SKM-1 treated with dmso at 0.1 percent for 144 hours (cell line): Measurements from ENCODE around the gene MYOM1.

Source experiments
- DNase-seq: peaks from one replicate; lab custom pipeline; 2025; ENCODE audit not compliant: unreplicated experiment; lab: John Stamatoyannopoulos, UW

Gene MYOM1

DNA sequence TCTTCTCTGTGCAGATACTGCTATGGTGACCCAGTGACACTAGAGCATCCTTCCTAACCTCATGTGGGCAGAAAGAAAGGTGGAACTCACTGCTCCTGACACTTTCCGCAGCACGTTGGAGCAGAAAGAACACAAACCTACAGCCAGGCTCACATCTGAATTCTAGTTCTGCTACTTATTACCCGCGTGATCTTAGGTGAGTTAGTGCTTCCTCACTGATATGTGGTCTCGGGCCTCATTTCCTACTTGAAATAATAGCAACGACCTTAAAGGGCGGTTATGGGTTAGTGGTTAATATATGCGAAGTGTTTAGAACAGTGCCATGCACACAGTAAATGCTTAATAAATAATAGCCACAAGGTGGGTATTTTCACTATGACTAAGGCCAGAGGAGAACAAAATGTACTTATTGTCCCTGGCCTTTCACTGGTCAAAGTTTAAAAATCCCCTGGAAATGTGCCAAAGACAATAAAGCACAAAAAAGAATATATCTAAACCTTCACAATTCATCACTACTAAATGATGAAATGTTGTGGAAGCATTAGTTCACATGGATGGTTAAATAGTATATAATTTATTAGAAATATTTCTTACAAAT lies 66.6 kb downstream of the MYOM1 start:
- no peak for DNase-seq

DNA sequence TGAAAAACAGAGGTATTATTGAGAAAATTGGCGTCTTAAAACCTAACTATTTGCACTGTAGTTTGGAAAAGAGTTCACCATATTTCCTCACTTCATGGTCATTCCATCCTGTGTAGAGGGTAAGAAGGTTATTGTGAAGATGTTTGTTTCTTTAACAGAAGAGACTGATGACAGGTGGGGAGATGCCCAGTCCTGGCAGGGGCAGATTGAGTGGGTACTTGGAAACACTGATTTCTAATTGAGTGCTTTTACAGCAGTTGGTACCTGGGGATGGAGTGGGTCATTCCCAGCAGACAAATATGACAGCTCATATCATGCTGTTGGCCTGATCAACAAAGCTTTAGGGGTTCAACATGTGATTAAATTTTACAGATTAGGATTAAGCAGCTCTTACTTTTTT lies 67.5 kb downstream of the MYOM1 start:
- DNase-seq = no peak

DNA sequence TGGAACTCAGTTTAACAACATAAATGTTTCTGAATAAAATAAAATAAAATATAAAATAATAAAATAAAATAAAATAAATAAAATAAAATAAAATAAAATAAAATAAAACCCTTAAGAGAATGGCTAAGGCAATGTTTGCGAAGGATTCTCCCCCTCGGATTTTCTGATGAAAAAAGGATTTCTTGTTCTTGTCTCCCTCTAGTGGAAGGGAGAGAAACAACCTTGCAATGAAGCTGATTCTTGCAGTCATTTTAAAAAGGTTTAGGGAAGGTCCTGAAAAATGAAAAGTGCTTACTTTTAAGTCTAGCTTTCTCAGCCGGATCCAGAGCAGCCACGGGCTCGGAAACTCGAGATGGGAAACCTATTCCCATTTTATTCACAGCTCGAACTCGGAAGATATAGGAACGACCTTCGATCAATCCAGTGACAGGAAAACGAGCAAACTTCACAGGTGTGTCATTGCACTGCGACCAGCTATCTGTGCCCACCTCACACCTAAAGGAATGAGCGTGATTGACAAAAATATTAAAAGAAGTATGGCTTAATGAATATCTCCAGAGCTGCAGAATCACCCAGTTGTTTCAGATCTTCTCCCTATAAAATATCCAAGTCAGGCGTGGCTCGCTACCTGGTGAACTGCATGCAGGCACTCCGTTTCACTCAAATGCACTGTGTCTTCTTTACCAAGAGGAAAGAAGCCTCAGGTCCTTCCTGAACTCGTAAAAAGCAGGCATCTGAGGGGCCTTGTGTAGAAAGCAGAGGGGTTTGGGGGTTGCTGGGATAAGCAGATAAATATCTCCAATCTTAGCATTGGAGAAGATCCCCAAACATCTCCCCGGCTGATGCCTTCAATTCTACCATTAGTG lies 68.1 kb downstream of the MYOM1 start:
- peak; percentile 67 for DNase-seq

DNA sequence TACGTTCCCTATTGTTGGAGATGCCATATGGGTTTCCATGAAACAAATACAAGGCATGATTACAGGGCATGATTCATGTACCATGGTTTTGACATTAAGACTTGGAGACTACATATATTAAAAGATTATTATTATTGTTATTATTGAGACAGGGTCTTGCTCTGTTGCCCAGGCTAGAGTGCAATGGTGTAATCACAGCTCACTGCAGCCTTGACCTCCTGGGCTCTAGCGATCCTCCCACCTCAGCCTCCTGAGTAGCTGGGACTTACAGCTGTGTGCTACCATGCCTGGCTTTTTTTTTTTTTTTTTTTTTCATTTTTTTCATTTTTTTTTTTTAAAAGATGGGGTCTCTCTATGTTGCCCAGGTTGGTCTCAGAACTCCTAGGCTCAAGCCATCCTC lies 69.1 kb downstream of the MYOM1 start:
- DNase-seq = no peak

DNA sequence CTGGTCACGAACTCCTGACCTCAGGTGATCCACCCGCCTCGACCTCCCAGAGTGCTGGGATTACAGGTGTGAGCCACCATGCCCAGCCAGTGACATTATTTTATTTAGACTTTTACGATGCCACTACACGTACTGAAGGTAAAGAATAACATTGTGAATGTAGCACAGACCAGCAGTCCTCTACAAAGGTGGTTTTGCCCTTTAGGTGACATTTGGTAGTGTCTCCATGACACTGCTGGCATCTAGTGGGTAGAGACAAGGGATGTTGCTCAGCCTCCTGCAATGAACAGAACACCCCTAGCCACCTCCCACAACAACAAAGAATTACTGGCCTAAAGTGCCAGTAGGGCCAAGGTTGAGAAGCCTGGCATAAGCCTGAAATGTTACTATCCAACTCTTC lies 69.5 kb downstream of the MYOM1 start:
- DNase-seq = no peak

DNA sequence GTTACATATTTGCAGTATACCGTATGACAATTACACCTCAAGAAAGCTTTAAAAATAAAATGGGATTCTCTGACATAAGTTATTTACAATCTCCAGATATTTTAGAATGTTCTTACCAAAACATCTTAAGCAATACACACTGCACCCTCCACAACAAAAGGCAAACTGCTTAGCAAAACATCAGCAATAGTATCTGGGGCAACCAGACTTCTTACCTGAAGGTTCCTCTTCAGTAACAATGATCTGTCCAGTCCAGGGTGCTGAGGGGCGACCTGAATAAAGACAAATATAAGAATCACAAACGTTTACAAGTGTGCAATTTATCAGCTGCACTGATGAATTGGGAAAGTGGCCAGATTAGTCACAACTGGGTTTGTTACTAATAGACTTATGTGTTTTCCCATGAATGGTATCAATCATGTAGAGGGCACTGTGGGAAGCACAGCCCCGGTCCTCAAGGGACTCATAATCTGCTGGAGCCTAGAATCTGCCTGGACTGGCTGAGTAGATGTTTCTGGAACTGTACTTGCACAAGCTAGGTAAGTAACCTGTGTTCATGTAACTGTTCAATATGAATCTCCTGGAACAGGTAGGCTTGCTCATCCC lies 70.7 kb downstream of the MYOM1 start:
- no peak for DNase-seq

DNA sequence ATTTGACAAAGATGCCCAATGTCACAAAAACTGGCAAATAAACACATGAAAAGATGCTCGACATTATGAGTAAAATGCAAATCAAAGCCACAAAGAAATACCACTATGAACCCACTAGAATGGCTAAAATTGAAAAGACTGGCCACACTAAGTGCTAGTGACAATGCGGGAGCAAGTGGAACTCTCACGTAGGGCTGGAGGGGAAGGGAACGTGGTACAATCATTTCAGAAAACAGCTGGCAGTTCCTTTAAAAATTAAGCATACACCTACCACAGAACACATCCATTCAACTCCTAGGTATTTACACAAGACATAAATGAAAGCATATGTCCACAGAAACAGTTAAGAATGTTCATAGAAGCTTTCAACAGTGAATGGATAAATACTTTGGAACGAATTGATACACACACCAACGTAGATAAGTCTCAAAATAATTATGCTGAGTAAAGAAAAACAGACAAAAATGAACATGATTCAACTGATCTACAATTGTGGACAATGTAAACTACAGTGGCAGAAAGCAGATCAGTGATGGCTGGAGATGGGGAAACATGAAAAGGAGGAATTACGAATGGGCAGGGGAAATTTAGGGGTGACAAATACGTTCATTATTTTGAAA lies 71.7 kb downstream of the MYOM1 start:
- no peak for DNase-seq

DNA sequence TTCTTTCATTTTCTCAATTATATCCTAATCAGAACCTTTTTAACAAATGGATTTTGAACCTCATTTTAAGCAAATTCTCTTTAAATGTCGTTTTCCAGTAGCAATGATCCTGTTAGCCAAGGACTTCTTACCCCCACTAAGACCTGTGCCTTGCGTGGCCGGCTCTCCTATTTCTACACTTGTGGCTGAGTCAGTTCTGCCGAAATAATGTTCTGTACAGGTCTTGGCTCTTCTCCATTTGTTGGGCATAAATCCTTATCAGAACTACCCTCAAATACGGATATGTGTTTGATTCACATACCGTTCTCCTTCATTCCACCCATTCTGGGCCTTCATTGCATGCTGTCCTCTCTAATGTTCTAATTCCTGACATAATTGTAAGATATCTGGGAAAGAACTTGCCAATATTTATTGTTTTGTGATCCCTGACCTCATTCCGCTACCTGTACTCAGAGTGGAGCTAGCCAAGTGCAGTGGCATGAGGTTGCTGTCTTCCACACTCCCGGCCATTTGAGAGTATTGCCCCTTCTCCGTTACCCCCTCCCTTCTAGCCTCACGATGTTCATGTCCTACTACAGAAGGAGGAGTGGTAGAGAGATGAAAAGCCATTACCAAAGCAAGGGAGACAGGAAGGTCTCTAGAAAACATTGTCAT lies 78.7 kb downstream of the MYOM1 start:
- no peak for DNase-seq

DNA sequence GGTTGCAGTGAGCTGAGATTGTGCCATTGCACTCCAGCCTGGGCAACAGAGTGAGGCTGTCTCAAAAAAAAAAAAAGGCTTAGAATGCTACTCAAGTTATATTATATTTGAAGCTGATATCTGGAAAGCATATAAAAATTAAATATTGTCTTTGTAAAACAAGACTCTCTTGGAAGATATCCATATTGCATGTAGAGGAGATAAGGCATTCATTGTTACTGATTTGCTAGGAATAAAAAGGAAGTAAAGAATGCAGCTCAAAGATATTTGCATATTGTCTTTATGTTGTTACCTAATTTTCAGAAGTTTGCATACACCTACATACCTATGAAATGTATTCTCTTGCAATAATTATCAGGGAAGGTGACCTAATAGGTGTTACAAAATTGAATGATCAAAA lies 79.4 kb downstream of the MYOM1 start:
- DNase-seq = no peak

DNA sequence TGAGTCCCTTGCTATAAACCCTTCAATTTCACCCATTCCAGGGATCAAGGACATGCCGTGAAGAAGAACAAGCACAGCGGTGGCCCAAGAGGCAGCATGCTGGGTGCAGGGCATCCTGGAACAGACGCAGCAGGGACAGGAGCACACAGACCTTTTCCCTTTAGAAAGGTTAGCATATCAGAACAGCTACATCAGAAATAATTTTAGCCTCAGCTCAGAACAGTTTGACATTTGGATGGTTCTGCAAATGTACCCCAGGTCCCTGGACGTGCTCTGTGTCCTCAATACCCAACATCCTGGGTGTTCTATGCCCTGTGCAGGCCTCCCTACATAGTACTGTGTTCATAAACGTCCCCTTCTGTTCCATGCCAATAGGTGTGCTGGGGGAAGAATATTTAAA lies 80.4 kb downstream of the MYOM1 start:
- DNase-seq = no peak

DNA sequence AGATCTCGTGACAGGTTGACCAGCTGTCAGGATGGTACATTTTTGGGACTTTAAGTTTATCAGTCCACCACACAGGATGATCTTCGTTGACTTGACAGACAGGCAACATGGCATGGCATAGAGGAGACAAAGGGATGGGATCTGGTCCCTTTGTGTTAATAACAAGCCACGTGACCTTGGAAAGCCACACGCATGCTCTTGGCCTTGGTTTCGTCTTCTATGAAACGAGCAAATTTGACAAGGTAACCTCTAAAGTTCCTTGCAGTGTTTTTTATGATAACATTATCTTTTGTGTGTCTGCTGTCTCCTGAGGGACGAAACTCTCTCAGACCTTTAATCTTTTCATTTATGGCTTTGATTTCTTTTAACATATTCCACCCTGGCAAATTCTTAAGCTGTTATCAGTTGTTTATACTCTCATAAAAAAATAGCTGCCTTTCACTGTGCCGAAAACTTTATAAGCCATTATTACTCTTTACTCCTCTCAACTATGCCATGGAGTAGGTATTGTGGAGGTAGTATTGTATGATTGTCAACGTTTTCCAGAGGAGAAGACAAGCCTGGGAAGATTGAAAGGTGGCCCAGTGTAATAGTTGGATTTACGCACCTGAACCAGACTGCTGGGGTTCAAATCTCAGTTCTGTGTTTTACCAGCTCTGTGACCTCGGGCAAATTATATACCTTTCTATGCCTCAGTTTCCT lies 81.3 kb downstream of the MYOM1 start:
- DNase-seq = no peak

DNA sequence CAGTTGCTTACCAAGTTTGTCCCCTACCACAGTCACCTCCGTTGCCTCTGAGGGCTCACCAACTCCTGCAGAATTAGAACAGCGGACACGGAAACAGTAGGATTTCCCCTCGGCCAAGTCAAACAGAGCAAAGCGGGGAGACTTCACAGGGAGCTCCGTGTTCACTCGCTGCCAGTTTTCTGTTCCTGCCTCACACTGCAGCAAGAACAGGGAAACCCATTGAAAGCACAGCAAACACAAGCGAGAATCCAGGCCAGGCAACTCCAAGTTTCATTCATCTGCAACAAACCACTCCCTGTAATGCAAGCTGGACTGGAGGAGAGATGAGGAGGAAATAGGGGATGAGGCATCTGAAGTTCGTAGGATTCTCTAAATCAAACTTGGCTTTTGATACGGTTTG lies 84.2 kb downstream of the MYOM1 start:
- DNase-seq = no peak

DNA sequence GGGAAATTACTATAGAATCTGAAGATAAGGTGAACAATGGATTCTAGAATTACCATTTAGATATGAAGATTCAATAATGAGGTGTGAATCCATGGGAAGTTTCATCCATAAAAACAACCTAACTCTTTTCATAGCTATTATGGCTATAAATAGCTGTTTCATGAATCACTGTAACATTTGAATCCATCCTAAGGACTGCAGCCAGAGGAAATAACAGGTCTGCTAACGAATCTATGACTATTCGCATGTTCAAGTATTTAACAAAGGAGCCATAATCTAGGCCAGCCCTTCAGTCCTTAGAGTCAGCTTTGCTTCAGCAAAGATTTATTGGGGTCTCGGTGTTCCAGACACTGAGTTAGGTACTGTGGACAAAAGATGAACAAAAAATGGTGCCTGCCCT lies 87.1 kb downstream of the MYOM1 start:
- DNase-seq = no peak

DNA sequence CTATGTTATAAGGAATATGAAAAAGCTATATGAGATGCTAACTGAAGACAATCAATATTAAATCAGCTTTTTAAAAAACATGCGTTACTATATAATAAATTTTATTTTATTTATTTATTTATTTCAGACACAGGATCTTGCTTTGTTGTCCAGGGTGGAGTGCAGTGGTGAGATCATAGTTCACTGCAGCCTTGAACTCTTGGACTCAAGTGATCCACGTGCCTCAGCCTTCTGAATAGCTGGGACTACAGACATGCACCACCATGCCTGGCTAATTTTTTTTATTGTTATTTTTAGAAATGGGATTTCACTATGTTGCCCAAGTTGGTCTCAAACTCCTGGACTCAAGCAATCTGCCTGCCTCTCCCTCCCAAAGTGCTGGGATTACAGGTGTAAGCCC lies 89.4 kb downstream of the MYOM1 start:
- no peak for DNase-seq

DNA sequence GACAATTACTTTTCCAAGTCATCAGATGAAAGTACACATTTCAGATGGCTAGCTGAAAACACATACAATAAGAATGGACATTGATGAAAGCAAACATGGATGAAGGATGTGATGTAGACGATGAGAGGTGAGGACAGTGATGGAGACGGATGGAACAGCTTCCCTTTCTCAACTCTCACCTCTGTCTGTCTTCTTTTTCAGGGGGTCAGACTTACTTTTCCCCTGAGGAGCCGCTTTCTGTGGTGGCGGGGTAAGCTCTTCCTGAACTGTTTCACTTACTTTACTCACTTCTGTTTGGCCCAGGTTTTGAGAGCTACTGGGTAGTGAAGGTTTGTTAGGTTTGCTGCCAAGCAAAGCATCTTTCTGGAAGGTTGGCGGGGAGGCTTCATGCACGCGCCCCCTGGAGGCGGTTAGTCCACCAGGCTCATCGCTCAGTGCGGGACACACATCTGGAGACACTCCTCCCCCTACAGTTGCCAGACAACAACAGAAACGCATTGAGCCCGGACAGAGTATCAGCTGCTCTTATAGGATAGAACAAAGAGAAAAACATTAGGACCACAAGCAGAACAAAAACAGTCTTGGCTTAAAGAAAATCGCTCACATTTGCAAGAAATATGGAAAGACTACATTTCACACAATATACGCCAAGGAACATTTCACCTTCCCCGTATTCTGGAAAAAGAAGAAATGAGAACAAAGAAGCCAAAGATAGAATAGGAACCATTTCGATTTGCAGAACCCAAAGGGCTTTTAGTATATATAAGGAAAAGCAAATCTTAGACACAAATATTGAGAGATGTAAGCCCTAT lies 90.5 kb downstream of the MYOM1 start:
- DNase-seq = peak; percentile 84

DNA sequence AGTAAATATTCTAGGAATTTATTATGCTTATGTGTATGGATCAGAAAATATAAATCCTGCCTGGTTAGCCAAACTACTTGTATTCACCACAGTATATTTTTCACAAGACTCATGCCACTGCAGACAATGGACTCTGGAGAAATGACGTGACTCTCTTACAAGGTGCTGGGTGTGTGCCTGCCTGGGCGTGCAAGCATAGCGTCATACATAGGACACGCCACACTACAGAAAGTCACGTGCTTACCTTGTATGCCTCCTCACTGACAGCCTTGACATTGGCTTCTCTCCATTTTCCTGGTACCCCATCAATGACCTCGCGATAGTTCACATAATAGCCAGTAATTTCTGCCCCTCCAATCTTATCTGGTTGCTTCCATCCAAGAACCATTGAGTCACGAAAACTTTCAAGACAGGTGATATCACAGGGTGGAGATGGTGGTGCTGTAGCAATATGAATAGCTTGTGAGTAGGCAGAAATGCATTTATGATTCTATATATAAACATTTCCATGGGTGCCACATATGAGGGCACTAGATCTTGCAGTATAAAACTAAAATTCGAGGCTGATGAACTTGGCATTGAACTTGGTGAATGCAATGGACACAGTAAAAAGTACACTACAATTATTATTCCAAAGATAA lies 93.2 kb downstream of the MYOM1 start:
- no peak for DNase-seq

DNA sequence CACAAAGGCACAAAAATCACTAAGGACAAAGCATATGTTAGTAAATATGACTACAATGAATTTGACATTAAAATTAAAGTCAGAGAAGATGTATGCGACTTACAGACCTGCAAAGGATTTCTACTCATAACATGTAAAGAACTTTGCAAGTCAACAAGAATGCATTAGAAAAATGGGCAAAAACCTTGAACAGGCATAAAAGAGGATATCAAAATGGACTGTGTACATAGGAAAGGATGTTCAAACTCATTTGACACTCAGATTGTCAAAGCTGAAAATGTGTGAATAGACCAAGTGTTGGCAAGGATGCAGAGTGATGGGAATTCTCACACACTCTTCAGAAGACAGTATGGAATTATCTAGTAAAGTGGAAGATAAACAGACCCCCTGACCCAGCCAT lies 94.9 kb downstream of the MYOM1 start:
- no peak for DNase-seq

DNA sequence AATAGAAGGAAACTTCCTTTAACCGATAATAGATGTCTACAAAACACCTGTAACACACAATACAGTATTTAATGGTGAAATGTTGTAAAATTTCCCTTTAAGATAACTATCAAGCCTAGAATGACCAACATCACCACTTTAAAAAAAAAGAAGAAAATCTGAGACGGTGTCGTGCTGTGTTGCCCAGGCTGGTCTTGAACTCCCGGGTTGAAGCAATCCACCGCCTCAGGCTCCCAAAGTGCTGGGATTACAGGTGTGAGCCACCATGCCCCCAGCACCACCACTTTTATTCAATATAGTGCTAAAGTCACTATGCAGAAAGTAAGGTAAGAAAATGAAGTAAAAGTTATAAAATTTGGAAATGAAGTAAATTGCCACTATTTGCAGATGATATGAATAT lies 96.9 kb downstream of the MYOM1 start:
- no peak for DNase-seq

DNA sequence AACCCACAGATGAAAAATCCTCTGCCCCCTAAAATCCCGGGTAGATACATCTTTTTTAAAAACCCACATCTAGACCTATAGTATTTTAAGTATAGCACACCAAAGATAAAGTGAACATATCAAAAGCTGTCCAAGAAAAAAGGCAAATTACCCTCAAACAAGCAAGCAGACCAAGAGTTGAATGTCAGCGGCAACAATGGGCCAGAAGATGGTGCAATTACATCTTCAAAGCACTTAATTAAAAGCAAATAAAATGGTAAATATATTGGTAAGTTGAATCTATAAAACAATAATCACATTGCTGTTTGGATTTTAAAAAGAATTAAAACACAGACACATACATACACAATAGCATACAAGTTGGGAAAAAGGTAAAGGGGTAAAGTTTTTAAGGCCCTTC lies 98.5 kb downstream of the MYOM1 start:
- DNase-seq = no peak

DNA sequence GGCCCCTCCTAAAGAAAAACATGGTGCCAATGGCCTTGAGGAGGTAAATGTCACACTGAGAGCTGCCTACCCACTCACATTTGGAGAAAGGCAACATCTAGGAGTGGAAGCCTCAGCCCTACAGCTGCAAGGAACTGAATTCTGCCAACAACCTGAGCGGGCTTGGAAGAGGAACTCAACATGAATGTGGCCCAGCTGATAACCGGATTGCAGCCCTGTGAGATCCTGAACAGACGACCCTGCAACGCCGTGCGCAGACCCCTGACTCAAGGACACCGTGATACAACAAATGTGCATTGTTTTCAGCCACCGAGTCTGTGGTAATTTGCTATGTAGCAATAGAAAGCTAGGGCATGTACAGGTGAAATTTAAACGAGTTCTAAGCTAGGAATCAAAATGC lies 99.4 kb downstream of the MYOM1 start:
- no peak for DNase-seq
